B cell (primary cell): Measurements from ENCODE around the gene SLC2A4RG.

Source experiments
- CTCF ChIP-seq: fragments of 200-600 bp; IDR thresholded peaks from one replicate; pipeline ENCODE4 v1.8.0; 2022; ENCODE audit warnings: antibody characterized with exemption, mild to moderate bottlenecking
- EZH2 ChIP-seq: IDR thresholded peaks from 2 replicates; pipeline ENCODE4 v1.6.1; 2012; ENCODE audit warnings: borderline replicate concordance, low read depth, mild to moderate bottlenecking, moderate library complexity, low read length; ENCODE audit not compliant: insufficient read depth, poor library complexity, severe bottlenecking

- no peak for TF ChIP-seq EZH2
- TF ChIP-seq CTCF, result no peak
Measured at GRCh38 chr20:63733117-63733516, 6.5 kb upstream of the SLC2A4RG start.
